ENCODE measurements around the gene MTMR1.

The MTMR1 gene

DNA sequence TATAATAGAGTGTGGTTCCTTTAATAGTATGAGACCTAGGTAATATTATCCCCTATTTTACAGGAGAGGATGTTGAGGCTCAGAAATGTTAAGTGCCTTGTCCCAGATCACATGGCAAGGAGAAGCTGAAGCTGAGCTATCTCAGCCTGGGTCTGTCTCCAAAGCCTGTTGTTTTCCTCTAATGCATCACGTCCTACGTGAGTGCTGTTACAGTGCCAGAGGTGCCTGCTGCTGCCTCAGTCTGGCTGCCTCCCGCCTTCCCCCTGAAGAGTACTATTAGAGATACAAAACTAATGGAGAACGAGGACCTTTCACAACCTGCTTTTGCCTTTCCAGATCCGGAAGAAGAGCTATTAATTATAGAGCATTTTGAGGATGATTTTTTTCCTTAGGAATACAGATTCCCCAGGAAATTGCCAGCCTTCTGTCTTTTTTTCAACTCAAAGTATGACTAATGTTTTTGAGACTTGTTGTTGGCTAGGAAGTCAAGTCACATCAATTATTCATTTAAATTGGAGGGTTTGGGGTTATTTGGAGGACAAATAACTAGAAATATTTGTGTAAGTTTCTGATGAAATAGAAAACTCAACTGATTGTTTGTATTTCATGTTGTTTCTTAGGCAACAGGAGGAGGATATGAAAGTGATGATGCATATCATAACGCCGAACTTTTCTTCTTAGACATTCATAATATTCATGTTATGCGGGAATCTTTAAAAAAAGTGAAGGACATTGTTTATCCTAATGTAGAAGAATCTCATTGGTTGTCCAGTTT is 43.9 kb upstream of the MTMR1 start:
- in situ Hi-C loops (cut with HindIII; ENCODE audit: low pct_ligation_motif_present, low sequenced_read_pairs) = no loop called here
- Histone ChIP-seq H3K27me3 (replicated peaks) (no peaks in the 10 kb centered on the region), H3K4me3 (ENCODE audit: low read depth, low read length) (no peak overlapping the region), H3K27ac (peak overlapping the region; percentile 91), H3K36me3 (replicated peaks) (no peaks in the 10 kb centered on the region)
- TF ChIP-seq, protein P1, sequence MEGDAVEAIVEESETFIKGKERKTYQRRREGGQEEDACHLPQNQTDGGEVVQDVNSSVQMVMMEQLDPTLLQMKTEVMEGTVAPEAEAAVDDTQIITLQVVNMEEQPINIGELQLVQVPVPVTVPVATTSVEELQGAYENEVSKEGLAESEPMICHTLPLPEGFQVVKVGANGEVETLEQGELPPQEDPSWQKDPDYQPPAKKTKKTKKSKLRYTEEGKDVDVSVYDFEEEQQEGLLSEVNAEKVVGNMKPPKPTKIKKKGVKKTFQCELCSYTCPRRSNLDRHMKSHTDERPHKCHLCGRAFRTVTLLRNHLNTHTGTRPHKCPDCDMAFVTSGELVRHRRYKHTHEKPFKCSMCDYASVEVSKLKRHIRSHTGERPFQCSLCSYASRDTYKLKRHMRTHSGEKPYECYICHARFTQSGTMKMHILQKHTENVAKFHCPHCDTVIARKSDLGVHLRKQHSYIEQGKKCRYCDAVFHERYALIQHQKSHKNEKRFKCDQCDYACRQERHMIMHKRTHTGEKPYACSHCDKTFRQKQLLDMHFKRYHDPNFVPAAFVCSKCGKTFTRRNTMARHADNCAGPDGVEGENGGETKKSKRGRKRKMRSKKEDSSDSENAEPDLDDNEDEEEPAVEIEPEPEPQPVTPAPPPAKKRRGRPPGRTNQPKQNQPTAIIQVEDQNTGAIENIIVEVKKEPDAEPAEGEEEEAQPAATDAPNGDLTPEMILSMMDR (IDR thresholded peaks at IDR 0.05; ENCODE audit: low read depth, low read length, missing control alignments) = no peak
- DNase-seq = peak; percentile 47

DNA sequence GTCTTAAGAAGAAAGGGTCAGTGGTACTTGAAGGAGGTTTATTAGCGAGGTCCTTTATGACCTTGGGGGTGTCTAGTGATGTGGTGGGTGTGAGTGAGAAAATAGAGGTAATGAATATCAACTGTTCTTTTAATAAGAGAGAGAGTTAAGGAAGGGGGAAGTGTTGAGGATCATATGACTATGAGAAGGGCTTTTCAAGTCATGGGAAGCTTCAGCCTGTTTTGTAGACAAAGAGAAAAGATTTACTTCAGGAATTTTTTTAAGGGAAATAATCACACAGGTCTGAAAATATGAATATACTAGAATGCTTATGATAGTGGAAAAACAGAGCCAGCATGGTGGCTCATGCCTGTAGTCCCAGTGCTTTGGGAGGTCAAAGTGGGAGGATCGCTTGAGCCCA is 41.3 kb upstream of the MTMR1 start:
- Histone ChIP-seq H3K36me3 (replicated peaks) (no peaks in the 10 kb centered on the region), H3K4me3 (ENCODE audit: low read depth, low read length) (no peak overlapping the region), H3K27me3 (replicated peaks) (no peaks in the 10 kb centered on the region), H3K27ac (no peak overlapping the region)
- in situ Hi-C loops (cut with HindIII; ENCODE audit: low pct_ligation_motif_present, low sequenced_read_pairs) = no loop called here
- TF ChIP-seq, protein P1 (IDR thresholded peaks at IDR 0.05; ENCODE audit: low read depth, low read length, missing control alignments) = no peak
- no peak for DNase-seq

DNA sequence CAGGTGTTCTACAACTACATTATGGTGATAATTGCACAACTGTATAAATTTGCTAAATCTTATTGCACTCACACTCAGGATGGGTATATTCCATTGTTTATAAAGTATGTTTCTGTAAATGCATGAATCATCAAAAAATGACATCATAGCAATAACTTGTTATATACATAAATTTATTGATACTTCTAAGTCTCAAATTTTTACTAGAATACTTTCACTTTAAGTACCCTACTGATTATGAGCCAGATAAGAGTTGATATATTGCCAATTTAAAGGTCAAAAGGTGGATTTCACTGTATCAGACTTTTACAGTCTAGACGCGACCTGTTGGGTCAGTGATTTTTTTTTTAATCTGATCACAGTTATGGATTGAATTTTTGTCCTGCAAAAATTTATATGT is 37.4 kb upstream of the MTMR1 start:
- no peak for DNase-seq
- no peak overlapping the region for H3K4me3 ChIP-seq (ENCODE audit: low read depth, low read length)
- TF ChIP-seq, protein P1 (IDR thresholded peaks at IDR 0.05; ENCODE audit: low read depth, low read length, missing control alignments) = no peak
- no peak overlapping the region for H3K27ac ChIP-seq
- H3K27me3 ChIP-seq (replicated peaks) = no peaks in the 10 kb centered on the region
- in situ Hi-C loops (cut with HindIII; ENCODE audit: low pct_ligation_motif_present, low sequenced_read_pairs) = no loop called here
- H3K36me3 ChIP-seq (replicated peaks) = no peaks in the 10 kb centered on the region

DNA sequence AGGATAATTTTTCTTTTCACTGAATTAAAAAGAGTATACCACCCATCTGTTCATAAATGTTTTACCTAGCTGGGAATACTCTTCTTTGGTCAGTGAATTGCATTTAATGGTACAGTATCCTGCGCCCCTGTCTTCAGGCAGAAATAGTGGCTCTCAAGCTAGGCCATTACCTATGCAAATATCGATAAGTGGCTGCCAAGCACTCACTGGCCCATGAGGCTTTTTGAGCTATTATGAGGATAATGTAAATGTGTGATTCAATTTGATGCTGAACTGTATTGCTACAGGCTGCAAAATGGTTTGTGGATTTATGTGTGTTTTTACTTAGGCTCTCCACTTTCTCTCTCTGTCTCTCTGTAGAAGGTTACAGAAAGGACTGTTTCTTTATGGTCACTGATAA is 30.1 kb upstream of the MTMR1 start:
- H3K36me3 ChIP-seq (replicated peaks) = no peaks in the 10 kb centered on the region
- in situ Hi-C loops (cut with HindIII; ENCODE audit: low pct_ligation_motif_present, low sequenced_read_pairs) = no loop called here
- TF ChIP-seq, protein P1 (IDR thresholded peaks at IDR 0.05; ENCODE audit: low read depth, low read length, missing control alignments) = no peak
- H3K27me3 ChIP-seq (replicated peaks) = no peaks in the 10 kb centered on the region
- no peak overlapping the region for H3K4me3 ChIP-seq (ENCODE audit: low read depth, low read length)
- H3K27ac ChIP-seq = no peak overlapping the region
- no peak for DNase-seq

DNA sequence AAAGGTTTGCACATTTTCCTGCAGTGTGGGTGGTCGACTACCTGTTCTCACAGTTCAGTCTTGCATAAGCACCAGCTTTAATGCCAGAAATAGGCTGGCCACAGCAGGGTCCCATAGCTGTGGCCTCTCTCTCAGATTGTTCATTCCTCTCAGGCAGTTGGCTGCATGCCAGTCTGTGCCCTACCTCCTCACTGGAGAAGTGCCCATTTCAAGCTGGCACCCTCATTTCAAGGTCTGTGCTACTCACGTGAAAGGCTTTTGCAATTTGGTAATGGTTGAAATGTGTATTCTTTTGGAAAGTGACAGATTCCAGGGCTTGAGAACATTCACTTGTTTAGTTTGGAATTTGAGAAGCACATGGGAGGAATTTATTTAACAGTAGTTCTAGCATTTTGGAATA is 28.9 kb upstream of the MTMR1 start:
- Histone ChIP-seq H3K27ac (no peak overlapping the region), H3K4me3 (ENCODE audit: low read depth, low read length) (no peak overlapping the region), H3K36me3 (replicated peaks) (no peaks in the 10 kb centered on the region), H3K27me3 (replicated peaks) (no peaks in the 10 kb centered on the region)
- no peak for DNase-seq
- TF ChIP-seq, protein P1 (IDR thresholded peaks at IDR 0.05; ENCODE audit: low read depth, low read length, missing control alignments) = no peak
- in situ Hi-C loops (cut with HindIII; ENCODE audit: low pct_ligation_motif_present, low sequenced_read_pairs) = no loop called here

DNA sequence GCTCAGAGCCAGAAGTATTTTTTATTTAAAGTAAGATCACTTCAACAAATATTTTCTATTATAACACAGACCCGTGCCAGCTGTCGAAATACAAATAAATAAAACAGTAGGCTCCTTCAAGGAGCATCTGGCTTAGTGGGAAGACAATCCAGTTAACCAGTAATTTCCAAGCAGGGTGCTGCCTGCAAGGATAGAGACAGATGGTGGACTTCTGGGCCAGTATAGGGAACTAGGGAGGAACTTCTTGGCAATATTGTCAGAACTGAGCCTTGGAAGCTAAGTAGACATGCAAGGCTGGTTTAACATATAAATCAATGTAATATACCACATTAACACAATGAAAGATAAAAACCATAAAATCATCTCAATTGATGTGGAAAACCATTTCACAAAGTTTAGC is 17.0 kb upstream of the MTMR1 start:
- in situ Hi-C loops (cut with HindIII; ENCODE audit: low pct_ligation_motif_present, low sequenced_read_pairs) = no loop called here
- no peak overlapping the region for H3K27ac ChIP-seq
- no peaks in the 10 kb centered on the region for H3K36me3 ChIP-seq (replicated peaks)
- no peak for DNase-seq
- H3K4me3 ChIP-seq (ENCODE audit: low read depth, low read length) = no peak overlapping the region
- TF ChIP-seq, protein P1 (IDR thresholded peaks at IDR 0.05; ENCODE audit: low read depth, low read length, missing control alignments) = no peak
- no peaks in the 10 kb centered on the region for H3K27me3 ChIP-seq (replicated peaks)

Data from brain microvascular endothelial cell (primary cell).